ENCODE data around the gene PRPF19.

GRCh38 chr11:60910281-60910687 is 3.9 kb upstream of the PRPF19 start:
- TF ChIP-seq CTCF (conservative IDR thresholded peaks at IDR 0.05; ENCODE audit: low read depth, low read length) (no peak), EZH2 (IDR thresholded peaks at IDR 0.05; ENCODE audit: borderline replicate concordance, low read depth, low read length, poor library complexity, severe bottlenecking) (no peak)

Measured in A673 (cell line).